Measurements from ENCODE around the gene HIP1. TPM values are rescaled to one million over a fixed set of nuclear protein-coding genes. Genes with fewer than 3 reads are reported as not detected.

The HIP1 gene
- total RNA-seq, 1 donor, result 25.7 TPM

DNA sequence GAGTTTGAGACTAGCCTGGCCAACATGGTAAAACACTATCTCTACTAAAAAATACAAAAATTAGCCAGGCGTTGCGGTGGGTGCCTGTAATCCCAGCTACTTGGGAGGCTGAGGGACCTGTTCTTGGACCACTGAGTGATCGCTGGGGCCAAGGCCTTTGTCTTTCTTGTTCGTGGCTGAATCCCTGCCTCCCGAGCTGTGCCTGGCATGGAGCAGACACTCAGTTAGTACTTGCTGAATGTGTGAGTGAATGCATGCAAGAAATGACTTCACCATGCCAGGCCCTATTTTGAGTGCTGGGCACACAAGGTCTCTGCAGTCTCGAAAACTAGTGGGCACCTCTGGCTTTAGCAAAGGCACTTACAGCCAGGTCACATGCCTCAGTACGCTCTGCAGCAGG is 85.1 kb downstream of the HIP1 start:
- Histone ChIP-seq H3K4me1 (ENCODE audit: insufficient read depth, low read length) (peaks cover 16% of the 10 kb centered on the region), H3K27me3 (ENCODE audit: insufficient read depth, low read length) (no peaks in the 10 kb centered on the region), H4K20me1 (ENCODE audit: insufficient read depth, low read length) (no peaks in the 10 kb centered on the region), H3K4me3 (ENCODE audit: insufficient read depth, low read length) (no peak overlapping the region), H3K27ac (ENCODE audit: low read depth, low read length) (no peak overlapping the region), H3K9me3 (ENCODE audit: low read depth, low read length) (no peaks in the 10 kb centered on the region), H3K36me3 (ENCODE audit: insufficient read depth, low read length) (peaks cover 3% of the 10 kb centered on the region), H3K4me2 (ENCODE audit: insufficient read depth, low read length) (no peak overlapping the region), H3K79me2 (ENCODE audit: insufficient read depth, low read length) (no peaks in the 10 kb centered on the region), H2AFZ (ENCODE audit: low read length) (no peak overlapping the region)
- TF ChIP-seq CTCF (IDR thresholded peaks at IDR 0.05; ENCODE audit: extremely low read depth, low read depth, low read length), result no peak
- peak; percentile 49 for DNase-seq (ENCODE audit: insufficient read length, low spot score, missing footprints)

DNA sequence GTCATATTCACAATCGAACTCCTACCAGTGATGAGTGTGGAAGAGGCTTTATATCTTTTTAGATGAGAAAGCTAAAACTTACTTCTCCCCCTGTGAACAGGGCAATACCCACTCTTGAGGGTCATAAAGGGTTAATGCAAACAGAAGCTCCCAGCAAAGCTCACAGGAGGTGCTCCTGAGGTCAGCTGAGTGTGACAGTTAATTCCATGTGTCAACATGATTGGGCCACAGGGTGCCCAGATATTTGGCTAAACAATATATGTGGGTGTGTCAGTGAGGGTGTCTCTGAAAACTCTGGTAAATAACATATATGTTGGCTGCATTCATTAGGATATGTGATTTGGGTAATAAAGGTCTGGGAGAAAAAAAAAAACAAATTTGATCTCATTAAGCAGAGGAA is 86.0 kb downstream of the HIP1 start:
- H3K4me1 ChIP-seq (ENCODE audit: insufficient read depth, low read length), result peaks cover 10% of the 10 kb centered on the region
- no peak for DNase-seq (ENCODE audit: insufficient read length, low spot score, missing footprints)
- H3K4me3 ChIP-seq (ENCODE audit: insufficient read depth, low read length), result no peak overlapping the region
- H4K20me1 ChIP-seq (ENCODE audit: insufficient read depth, low read length), result no peaks in the 10 kb centered on the region
- H3K27me3 ChIP-seq (ENCODE audit: insufficient read depth, low read length), result no peaks in the 10 kb centered on the region
- H3K4me2 ChIP-seq (ENCODE audit: insufficient read depth, low read length), result no peak overlapping the region
- no peaks in the 10 kb centered on the region for H3K79me2 ChIP-seq (ENCODE audit: insufficient read depth, low read length)
- no peak for TF ChIP-seq CTCF (IDR thresholded peaks at IDR 0.05; ENCODE audit: extremely low read depth, low read depth, low read length)
- no peak overlapping the region for H3K27ac ChIP-seq (ENCODE audit: low read depth, low read length)
- peaks cover 3% of the 10 kb centered on the region for H3K36me3 ChIP-seq (ENCODE audit: insufficient read depth, low read length)
- H2AFZ ChIP-seq (ENCODE audit: low read length), result no peak overlapping the region
- no peaks in the 10 kb centered on the region for H3K9me3 ChIP-seq (ENCODE audit: low read depth, low read length)

DNA sequence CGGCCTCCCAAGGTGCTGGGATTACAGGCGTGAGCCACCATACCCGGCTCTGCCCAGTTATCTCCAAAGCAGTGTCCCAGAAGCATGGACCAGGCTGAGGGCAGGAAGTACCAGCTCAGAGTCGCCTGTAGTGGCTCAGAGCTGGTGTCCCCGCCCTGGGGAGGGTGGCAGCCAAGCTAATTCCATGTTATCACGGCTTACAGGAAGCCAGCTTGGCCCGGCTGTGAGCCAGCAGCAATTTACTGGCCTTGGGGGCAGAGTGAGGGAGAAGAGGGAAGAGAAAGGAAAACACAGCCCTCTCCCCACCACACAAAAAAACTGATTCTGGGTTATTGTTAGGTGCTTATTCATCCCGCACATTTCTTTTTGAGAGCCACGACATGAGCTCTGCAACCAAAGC is 88.1 kb downstream of the HIP1 start:
- peak; percentile 77 for DNase-seq (ENCODE audit: insufficient read length, low spot score, missing footprints)
- H3K4me3 ChIP-seq (ENCODE audit: insufficient read depth, low read length), result peak overlapping the region; percentile 39
- no peaks in the 10 kb centered on the region for H3K9me3 ChIP-seq (ENCODE audit: low read depth, low read length)
- peaks cover 3% of the 10 kb centered on the region for H3K36me3 ChIP-seq (ENCODE audit: insufficient read depth, low read length)
- peak overlapping the region; percentile 83 for H2AFZ ChIP-seq (ENCODE audit: low read length)
- no peaks in the 10 kb centered on the region for H3K27me3 ChIP-seq (ENCODE audit: insufficient read depth, low read length)
- no peaks in the 10 kb centered on the region for H3K79me2 ChIP-seq (ENCODE audit: insufficient read depth, low read length)
- H4K20me1 ChIP-seq (ENCODE audit: insufficient read depth, low read length), result no peaks in the 10 kb centered on the region
- peaks cover 10% of the 10 kb centered on the region for H3K4me1 ChIP-seq (ENCODE audit: insufficient read depth, low read length)
- no peak overlapping the region for H3K27ac ChIP-seq (ENCODE audit: low read depth, low read length)
- TF ChIP-seq CTCF (IDR thresholded peaks at IDR 0.05; ENCODE audit: extremely low read depth, low read depth, low read length), result no peak
- H3K4me2 ChIP-seq (ENCODE audit: insufficient read depth, low read length), result no peak overlapping the region

DNA sequence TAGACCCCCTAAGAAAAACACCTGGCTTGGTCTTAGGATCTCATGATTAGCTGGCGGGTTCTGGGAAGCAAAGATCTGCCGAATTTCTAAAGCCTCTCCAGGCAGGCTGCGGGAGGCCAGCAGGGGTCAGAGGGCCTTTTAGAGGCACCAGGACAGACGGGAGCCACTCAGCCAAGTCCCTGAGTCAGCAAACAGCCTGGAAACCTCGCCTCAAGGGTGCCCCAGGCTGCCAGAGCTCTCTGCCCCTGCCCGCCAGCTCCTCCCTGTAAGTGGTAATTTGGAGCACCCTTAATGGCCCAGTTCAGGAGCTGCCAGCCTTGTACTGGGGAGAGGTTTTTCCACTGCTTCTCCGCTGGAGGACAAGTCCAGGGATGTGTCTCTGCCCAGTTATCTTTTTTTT is 88.7 kb downstream of the HIP1 start:
- Histone ChIP-seq H3K36me3 (ENCODE audit: insufficient read depth, low read length) (peaks cover 3% of the 10 kb centered on the region), H3K79me2 (ENCODE audit: insufficient read depth, low read length) (no peaks in the 10 kb centered on the region), H2AFZ (ENCODE audit: low read length) (no peak overlapping the region), H4K20me1 (ENCODE audit: insufficient read depth, low read length) (no peaks in the 10 kb centered on the region), H3K27ac (ENCODE audit: low read depth, low read length) (no peak overlapping the region), H3K4me2 (ENCODE audit: insufficient read depth, low read length) (no peak overlapping the region), H3K4me3 (ENCODE audit: insufficient read depth, low read length) (no peak overlapping the region), H3K9me3 (ENCODE audit: low read depth, low read length) (no peaks in the 10 kb centered on the region), H3K27me3 (ENCODE audit: insufficient read depth, low read length) (no peaks in the 10 kb centered on the region), H3K4me1 (ENCODE audit: insufficient read depth, low read length) (peaks cover 10% of the 10 kb centered on the region)
- peak; percentile 7 for TF ChIP-seq CTCF (IDR thresholded peaks at IDR 0.05; ENCODE audit: extremely low read depth, low read depth, low read length)
- DNase-seq (ENCODE audit: insufficient read length, low spot score, missing footprints), result peak; percentile 83

Data from osteoblast (primary cell).